HEK293 (cell line): ENCODE data around the gene LIX1L.

Source experiments
- CTCF ChIP-seq: fragments of 450-650 bp; formaldehyde crosslinking; IDR thresholded peaks from 2 replicates; pipeline ENCODE4 v1.5.1; 2016; ENCODE audit warnings: missing biosample characterization, missing genetic modification characterization
- HOXA7 ChIP-seq: sonication (generic); formaldehyde crosslinking; IDR thresholded peaks from 2 replicates; pipeline ENCODE4 v1.8.1; 2022; ENCODE audit warnings: missing genetic modification reagents, borderline replicate concordance
- KLF10 ChIP-seq: fragments of 450-650 bp; IDR thresholded peaks from 2 replicates; pipeline ENCODE4 v1.5.1; 2018; ENCODE audit warnings: missing biosample characterization, mild to moderate bottlenecking, missing genetic modification characterization
- YY2 ChIP-seq: fragments of 450-650 bp; formaldehyde crosslinking; IDR thresholded peaks from 2 replicates; pipeline ENCODE4 v1.5.1; 2016; ENCODE audit warnings: missing biosample characterization, missing genetic modification characterization
- ZNF10 ChIP-seq: fragments of 450-650 bp; formaldehyde crosslinking; IDR thresholded peaks from 2 replicates; pipeline ENCODE4 v1.5.1; 2017; ENCODE audit warnings: missing biosample characterization, missing genetic modification characterization
- ZNF362 ChIP-seq: fragments of 450-650 bp; formaldehyde crosslinking; IDR thresholded peaks from 2 replicates; pipeline ENCODE4 v1.5.1; 2016; ENCODE audit warnings: missing biosample characterization, missing genetic modification characterization
- ZNF677 ChIP-seq: fragments of 450-650 bp; IDR thresholded peaks from 2 replicates; pipeline ENCODE4 v1.5.0; 2018; ENCODE audit warnings: missing biosample characterization, mild to moderate bottlenecking, missing genetic modification characterization, moderate library complexity
- TF ChIP-seq, protein P1 (sequence below): fragments of 450-650 bp; formaldehyde crosslinking; IDR thresholded peaks from 2 replicates; pipeline ENCODE4 v1.5.1; 2016; ENCODE audit warnings: missing biosample characterization, missing genetic modification characterization

DNA sequence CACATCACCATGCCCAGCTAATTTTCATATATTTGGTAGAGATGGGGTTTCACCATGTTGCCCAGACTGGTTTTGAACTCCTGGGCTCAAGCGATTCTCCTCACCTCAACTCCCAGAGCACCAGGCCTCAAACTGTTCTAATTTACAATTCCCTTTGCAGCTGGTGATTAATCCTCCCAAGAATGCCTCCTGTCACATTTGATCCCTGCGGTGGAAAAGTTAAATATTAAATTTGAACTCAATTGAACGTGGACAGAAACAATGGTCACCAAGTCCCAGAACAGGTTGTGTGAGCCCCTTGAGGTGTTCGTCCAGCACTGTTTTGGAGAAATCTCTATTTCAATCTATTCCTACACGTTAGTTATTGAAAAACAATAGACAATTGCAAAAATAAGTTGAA is 70.2 kb downstream of the LIX1L start:
- TF ChIP-seq CTCF (no peak), YY2 (no peak), ZNF10 (tag by site-specific recombination) (no peak), HOXA7 (CRISPR knock-in tag) (no peak), KLF10 (tag by site-specific recombination) (no peak), ZNF677 (tag by site-specific recombination) (no peak), ZNF362 (tag by site-specific recombination) (no peak)
- TF ChIP-seq, protein P1, sequence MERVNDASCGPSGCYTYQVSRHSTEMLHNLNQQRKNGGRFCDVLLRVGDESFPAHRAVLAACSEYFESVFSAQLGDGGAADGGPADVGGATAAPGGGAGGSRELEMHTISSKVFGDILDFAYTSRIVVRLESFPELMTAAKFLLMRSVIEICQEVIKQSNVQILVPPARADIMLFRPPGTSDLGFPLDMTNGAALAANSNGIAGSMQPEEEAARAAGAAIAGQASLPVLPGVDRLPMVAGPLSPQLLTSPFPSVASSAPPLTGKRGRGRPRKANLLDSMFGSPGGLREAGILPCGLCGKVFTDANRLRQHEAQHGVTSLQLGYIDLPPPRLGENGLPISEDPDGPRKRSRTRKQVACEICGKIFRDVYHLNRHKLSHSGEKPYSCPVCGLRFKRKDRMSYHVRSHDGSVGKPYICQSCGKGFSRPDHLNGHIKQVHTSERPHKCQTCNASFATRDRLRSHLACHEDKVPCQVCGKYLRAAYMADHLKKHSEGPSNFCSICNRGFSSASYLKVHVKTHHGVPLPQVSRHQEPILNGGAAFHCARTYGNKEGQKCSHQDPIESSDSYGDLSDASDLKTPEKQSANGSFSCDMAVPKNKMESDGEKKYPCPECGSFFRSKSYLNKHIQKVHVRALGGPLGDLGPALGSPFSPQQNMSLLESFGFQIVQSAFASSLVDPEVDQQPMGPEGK (tag by site-specific recombination) = no peak
